ENCODE data around the gene FCSK.
A peak's percentile ranks its signal among the peaks of the same experiment; 100 is the strongest.

Gene FCSK

GRCh38 chr16:70510216-70510615 lies 55.8 kb downstream of the FCSK start:
- Histone ChIP-seq H3K9me3 (ENCODE audit: severe bottlenecking) (no peaks in the 10 kb centered on the region), H3K36me3 (ENCODE audit: low read depth) (peaks cover 81% of the 10 kb centered on the region), H3K4me3 (ENCODE audit: severe bottlenecking) (no peak overlapping the region)

DNA sequence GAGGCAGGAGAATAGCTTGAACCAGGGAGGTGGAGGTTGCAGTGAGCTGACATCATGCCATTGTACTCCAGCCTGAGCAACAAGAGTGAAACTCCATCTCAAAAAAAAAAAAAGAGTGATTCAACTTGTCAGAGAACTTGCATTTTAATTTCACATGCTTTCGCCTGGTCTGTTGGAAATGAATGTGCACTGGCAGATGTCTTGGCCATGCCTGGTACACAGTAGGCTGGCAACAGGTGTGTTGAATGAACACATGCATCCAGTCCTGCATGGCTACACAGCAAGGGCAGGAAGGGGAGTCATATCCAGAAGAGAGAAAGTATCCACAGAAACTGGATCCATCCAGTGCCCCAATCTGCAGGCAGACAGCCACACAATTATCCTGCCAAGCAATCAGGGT lies 57.4 kb downstream of the FCSK start:
- no peak for ATAC-seq (ENCODE audit: low read depth)
- no peak for DNase-seq (ENCODE audit: low spot score)
- Histone ChIP-seq H3K9me3 (ENCODE audit: severe bottlenecking) (no peaks in the 10 kb centered on the region), H3K36me3 (ENCODE audit: low read depth) (peaks cover 90% of the 10 kb centered on the region), H3K27ac (ENCODE audit: poor library complexity, severe bottlenecking) (no peak overlapping the region), H3K4me1 (ENCODE audit: insufficient read depth, poor library complexity, severe bottlenecking) (peaks cover 3% of the 10 kb centered on the region), H3K27me3 (ENCODE audit: insufficient read depth, poor library complexity, severe bottlenecking) (no peaks in the 10 kb centered on the region), H3K4me3 (ENCODE audit: severe bottlenecking) (no peak overlapping the region)
- no peak for TF ChIP-seq CTCF (IDR thresholded peaks at IDR 0.05; ENCODE audit: poor library complexity, severe bottlenecking)

More at GRCh38 chr16:70510216-70510615, 55.8 kb downstream of the FCSK start:
- DNase-seq (ENCODE audit: low spot score) (no peak), ATAC-seq (ENCODE audit: low read depth) (no peak)
- Histone ChIP-seq H3K27me3 (ENCODE audit: insufficient read depth, poor library complexity, severe bottlenecking) (no peaks in the 10 kb centered on the region), H3K4me1 (ENCODE audit: insufficient read depth, poor library complexity, severe bottlenecking) (peaks cover 3% of the 10 kb centered on the region), H3K27ac (ENCODE audit: poor library complexity, severe bottlenecking) (no peak overlapping the region)
- TF ChIP-seq CTCF (IDR thresholded peaks at IDR 0.05; ENCODE audit: poor library complexity, severe bottlenecking) = no peak

DNA sequence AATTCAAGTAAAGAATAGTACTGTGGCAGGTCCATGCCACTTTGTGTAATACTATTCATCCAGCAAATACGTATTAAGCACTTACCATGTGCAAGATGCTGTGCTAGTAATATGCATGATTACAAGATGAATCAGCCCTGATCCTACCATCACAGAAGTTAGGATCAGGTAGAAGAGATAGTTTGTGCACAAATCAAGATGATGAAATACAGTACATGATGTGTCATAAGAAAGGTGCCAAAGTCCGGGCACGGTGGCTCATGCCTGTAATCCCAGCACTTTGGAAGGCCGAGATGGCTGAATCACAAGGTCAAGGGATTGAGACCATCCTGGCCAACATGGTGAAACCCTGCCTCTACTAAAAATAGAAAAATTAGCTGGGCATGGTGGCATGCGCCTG lies 58.1 kb downstream of the FCSK start:
- H3K27ac ChIP-seq (ENCODE audit: poor library complexity, severe bottlenecking) = peak overlapping the region; percentile 14
- H3K9me3 ChIP-seq (ENCODE audit: severe bottlenecking) = no peaks in the 10 kb centered on the region
- no peak for TF ChIP-seq CTCF (IDR thresholded peaks at IDR 0.05; ENCODE audit: poor library complexity, severe bottlenecking)
- H3K27me3 ChIP-seq (ENCODE audit: insufficient read depth, poor library complexity, severe bottlenecking) = no peaks in the 10 kb centered on the region
- H3K4me1 ChIP-seq (ENCODE audit: insufficient read depth, poor library complexity, severe bottlenecking) = peaks cover 3% of the 10 kb centered on the region
- H3K4me3 ChIP-seq (ENCODE audit: severe bottlenecking) = no peak overlapping the region
- ATAC-seq (ENCODE audit: low read depth) (peak; percentile 93), DNase-seq (ENCODE audit: low spot score) (no peak)
- H3K36me3 ChIP-seq (ENCODE audit: low read depth) = peaks cover 90% of the 10 kb centered on the region

DNA sequence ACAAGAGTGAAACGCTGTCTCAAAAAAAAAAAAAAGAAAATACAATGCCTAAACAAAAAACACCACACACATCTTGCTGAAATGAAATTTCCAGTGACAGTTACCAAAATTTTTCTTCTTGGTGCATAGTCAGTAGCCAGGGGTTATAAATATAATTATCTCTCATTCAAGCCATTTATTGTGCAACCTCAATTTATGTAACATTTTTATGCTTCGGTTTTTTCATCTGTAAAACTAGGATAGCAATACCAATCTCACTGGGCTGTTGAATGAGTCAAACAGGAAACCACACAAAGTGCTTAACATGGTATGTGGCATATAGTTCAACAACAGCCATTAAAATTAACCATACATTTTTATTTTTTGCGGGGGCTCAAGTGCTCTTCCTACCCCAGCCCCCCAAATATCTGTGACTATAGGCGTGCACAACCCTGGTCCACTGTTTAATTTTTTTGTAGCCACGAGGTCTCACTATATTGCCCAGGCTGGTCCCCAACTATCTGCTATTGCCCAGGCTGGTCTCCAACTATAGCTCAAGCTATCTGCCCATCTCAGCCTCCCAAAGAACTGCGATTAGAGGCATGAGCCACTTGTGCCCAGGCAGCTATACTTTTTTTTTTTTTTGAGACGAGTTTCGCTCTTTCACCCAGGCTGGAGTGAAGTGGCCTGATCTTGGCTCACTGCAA lies 66.4 kb downstream of the FCSK start:
- Histone ChIP-seq H3K4me3 (ENCODE audit: severe bottlenecking) (no peak overlapping the region), H3K27ac (ENCODE audit: poor library complexity, severe bottlenecking) (peak overlapping the region; percentile 26), H3K9me3 (ENCODE audit: severe bottlenecking) (no peaks in the 10 kb centered on the region), H3K36me3 (ENCODE audit: low read depth) (peaks cover 41% of the 10 kb centered on the region), H3K4me1 (ENCODE audit: insufficient read depth, poor library complexity, severe bottlenecking) (peaks cover 7% of the 10 kb centered on the region), H3K27me3 (ENCODE audit: insufficient read depth, poor library complexity, severe bottlenecking) (no peaks in the 10 kb centered on the region)
- DNase-seq (ENCODE audit: low spot score) = no peak
- peak; percentile 35; the same call in 1 of the 3 replicates for ATAC-seq (ENCODE audit: low read depth)
- no peak for TF ChIP-seq CTCF (IDR thresholded peaks at IDR 0.05; ENCODE audit: poor library complexity, severe bottlenecking)
